Neural cell (in vitro differentiated cells): ENCODE results near the gene SLC12A8. TPM values are rescaled to one million over a fixed set of nuclear protein-coding genes. Genes with fewer than 3 reads are reported as not detected.

Experiments
- H2AFZ ChIP-seq: fragments of 200-600, 300-800 bp; sonication (generic), shearing (Covaris generic); 2 replicates; pipeline ENCODE4 v1.6.0; 2014; ENCODE audit warnings: low read depth, mild to moderate bottlenecking, antibody characterized with exemption, low read length, moderate library complexity
- H3F3A ChIP-seq: fragments of 200-600 bp; shearing (Covaris generic); 2 replicates; pipeline ENCODE4 v1.6.1; 2016; ENCODE audit warnings: mild to moderate bottlenecking, moderate library complexity, mixed read lengths, antibody characterized with exemption, low read length; ENCODE audit not compliant: insufficient read depth, poor library complexity, severe bottlenecking
- H3K27ac ChIP-seq: fragments of 200-600, 300-800 bp; sonication (generic), shearing (Covaris generic); 2 replicates; pipeline ENCODE4 v1.5.1; 2014; ENCODE audit warnings: mild to moderate bottlenecking, low read length, moderate library complexity
- H3K27me3 ChIP-seq: fragments of 300-800, 200-600 bp; sonication (generic), shearing (Covaris generic); 2 replicates; pipeline ENCODE4 v1.6.0; 2014; ENCODE audit warnings: mild to moderate bottlenecking, low read depth, low read length, moderate library complexity; ENCODE audit not compliant: insufficient read depth
- H3K36me3 ChIP-seq: fragments of 300-800, 200-600 bp; sonication (generic), shearing (Covaris generic); 2 replicates; pipeline ENCODE4 v1.5.1; 2014; ENCODE audit warnings: mild to moderate bottlenecking, antibody characterized with exemption, low read length, moderate library complexity; ENCODE audit not compliant: insufficient read depth
- H3K4me2 ChIP-seq: fragments of 300-800, 200-600 bp; sonication (generic), shearing (Covaris generic); 2 replicates; pipeline ENCODE4 v1.6.0; 2014; ENCODE audit warnings: mild to moderate bottlenecking, low read length
- H3K4me3 ChIP-seq: fragments of 300-800, 200-600 bp; sonication (generic), shearing (Covaris generic); 2 replicates; pipeline ENCODE4 v1.5.1; 2014; ENCODE audit warnings: mild to moderate bottlenecking, low read length, moderate library complexity
- H3K79me2 ChIP-seq: fragments of 200-600 bp; shearing (Covaris generic); replicated peaks from 2 replicates; pipeline ENCODE4 v1.6.0; 2014; ENCODE audit warnings: mild to moderate bottlenecking, low read length, moderate library complexity; ENCODE audit not compliant: insufficient read depth
- H3K9ac ChIP-seq: fragments of 300-800, 200-600 bp; sonication (generic), shearing (Covaris generic); 2 replicates; pipeline ENCODE4 v1.6.1; 2016; ENCODE audit warnings: mild to moderate bottlenecking, low read length, mixed read lengths
- H3K9me2 ChIP-seq: fragments of 200-600 bp; shearing (Covaris generic); 2 replicates; pipeline ENCODE4 v1.6.1; 2016; ENCODE audit warnings: mild to moderate bottlenecking, low read length, mixed read lengths; ENCODE audit not compliant: insufficient read depth
- H3K9me3 ChIP-seq: fragments of 200-600, 300-800 bp; sonication (generic), shearing (Covaris generic); 2 replicates; pipeline ENCODE4 v1.6.1; 2016; ENCODE audit warnings: mild to moderate bottlenecking, mixed run types, low read length, moderate library complexity, mixed read lengths
- H4K20me1 ChIP-seq: fragments of 200-600 bp; shearing (Covaris generic); 2 replicates; pipeline ENCODE4 v1.6.1; 2016; ENCODE audit warnings: mild to moderate bottlenecking, mixed run types; ENCODE audit not compliant: insufficient read depth
- EP300 ChIP-seq: fragments of 450-650 bp; conservative IDR thresholded peaks from 2 replicates; pipeline ENCODE4 v1.6.1; 2014; ENCODE audit warnings: antibody characterized with exemption, mild to moderate bottlenecking, moderate library complexity; ENCODE audit not compliant: poor library complexity, severe bottlenecking
- EZH2 ChIP-seq: fragments of 200-600, 300-800 bp; shearing (Covaris generic), sonication (generic); IDR thresholded peaks from 2 replicates; pipeline ENCODE4 v1.6.1; 2014; ENCODE audit warnings: antibody characterized with exemption, low read length, borderline replicate concordance, mild to moderate bottlenecking; ENCODE audit not compliant: insufficient read depth, poor library complexity, severe bottlenecking
- MXI1 ChIP-seq: fragments of 450-650 bp; conservative IDR thresholded peaks from 2 replicates; pipeline ENCODE4 v1.6.1; 2014; ENCODE audit warnings: antibody characterized with exemption, mild to moderate bottlenecking; ENCODE audit not compliant: poor library complexity, severe bottlenecking
- POLR2AphosphoS5 ChIP-seq: IDR thresholded peaks from 2 replicates; pipeline ENCODE4 v1.6.1; 2012
- RAD21 ChIP-seq: fragments of 450-650 bp; conservative IDR thresholded peaks from 2 replicates; pipeline ENCODE4 v1.6.1; 2014; ENCODE audit warnings: antibody characterized with exemption, mild to moderate bottlenecking, moderate library complexity
- SMC3 ChIP-seq: fragments of 450-650 bp; conservative IDR thresholded peaks from 2 replicates; pipeline ENCODE4 v1.6.1; 2014; ENCODE audit warnings: antibody characterized with exemption, mild to moderate bottlenecking, moderate library complexity; ENCODE audit not compliant: poor library complexity
- TAF1 ChIP-seq: IDR thresholded peaks from 2 replicates; pipeline ENCODE4 v1.6.1; 2012; ENCODE audit warnings: low read depth
- polyA plus RNA-seq: library from polyadenylated mRNA; depleted of rRNA; stranded (reverse); fragments of >200 nt; gene quantifications from 2 replicates; pipeline ENCODE4 v1.2.3, GENCODE V29; 2014
- TF ChIP-seq, protein P1 (sequence below): IDR thresholded peaks from 2 replicates; pipeline ENCODE4 v1.6.1; 2012; ENCODE audit warnings: borderline replicate concordance
- TF ChIP-seq, protein P2 (sequence below): fragments of 450-650 bp; IDR thresholded peaks from 2 replicates; pipeline ENCODE4 v1.5.1; 2014; ENCODE audit warnings: antibody characterized with exemption, mild to moderate bottlenecking, moderate library complexity; ENCODE audit not compliant: poor library complexity, severe bottlenecking

The SLC12A8 gene
- polyA plus RNA-seq, 1 donor from 2014 or later, result 4.6 TPM

DNA sequence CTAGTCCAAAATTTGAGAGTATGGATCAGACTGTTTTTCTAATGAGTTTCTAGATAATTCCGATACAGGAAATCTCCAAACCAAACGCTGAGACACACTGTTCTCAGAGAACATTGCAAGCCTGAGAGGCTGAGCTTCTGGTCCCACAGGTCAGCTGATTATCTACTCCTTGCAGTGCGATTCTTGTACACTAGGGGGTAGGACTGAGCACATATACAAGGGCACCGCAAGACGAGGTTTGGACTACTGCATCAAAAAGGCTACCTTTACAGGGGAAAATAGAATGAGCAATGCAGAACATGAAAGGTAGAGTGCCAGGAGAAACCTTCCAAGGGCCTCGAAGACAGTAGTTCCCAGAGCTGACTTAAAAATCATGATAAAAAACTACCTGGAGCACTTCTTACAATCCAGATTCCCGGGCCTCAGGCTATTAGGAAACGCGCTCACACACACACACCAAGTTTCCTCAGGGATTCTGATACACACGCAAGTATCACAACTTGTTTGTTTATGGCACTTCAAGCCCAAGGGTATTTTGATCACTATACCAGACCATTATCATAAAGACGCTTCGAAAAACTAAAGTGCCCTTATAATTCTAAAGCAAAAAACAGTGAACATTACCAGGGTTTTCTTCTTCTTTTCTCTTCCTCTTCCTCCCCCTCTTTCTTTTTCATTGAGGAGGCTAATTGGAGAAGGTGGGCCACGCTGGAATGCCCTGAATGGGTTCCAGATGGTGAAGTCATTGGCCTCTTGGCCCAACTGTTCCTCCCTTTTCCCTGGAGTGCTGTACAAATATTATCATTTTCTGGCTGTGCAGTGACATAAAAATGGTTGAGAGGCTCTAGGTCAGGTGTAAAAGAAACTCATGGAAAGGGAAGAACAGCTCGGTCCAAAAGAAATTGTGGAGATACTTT lies 61.8 kb downstream of the SLC12A8 start (continued):
- TF ChIP-seq SMC3, result no peak

DNA sequence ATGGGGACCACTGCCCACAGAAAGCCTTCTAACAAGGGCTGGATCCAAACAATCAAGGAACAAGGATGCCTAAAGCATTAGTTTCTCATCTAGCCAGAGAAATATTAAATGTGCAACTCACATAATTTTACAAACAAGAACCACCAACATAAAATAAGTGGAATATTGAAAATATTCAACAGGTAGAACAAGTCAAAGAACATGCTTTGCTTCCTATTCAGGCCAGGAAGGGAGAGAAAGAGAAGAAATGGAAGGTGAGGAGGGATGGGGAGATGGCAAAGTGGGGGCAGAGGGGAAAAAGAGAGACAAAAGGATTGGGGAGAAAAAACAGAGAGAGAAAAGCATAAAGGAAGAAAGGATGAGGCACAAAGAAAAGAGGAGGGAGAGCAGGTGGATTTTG lies 63.1 kb downstream of the SLC12A8 start:
- H2AFZ ChIP-seq, result no peak overlapping the region
- H3K9me2 ChIP-seq, result no peaks in the 10 kb centered on the region
- no peak overlapping the region for H3K27ac ChIP-seq
- H4K20me1 ChIP-seq, result no peaks in the 10 kb centered on the region
- H3K79me2 ChIP-seq, result no peaks in the 10 kb centered on the region
- no peaks in the 10 kb centered on the region for H3K9me3 ChIP-seq
- no peak overlapping the region for H3K4me2 ChIP-seq
- H3F3A ChIP-seq, result no peaks in the 10 kb centered on the region
- no peaks in the 10 kb centered on the region for H3K27me3 ChIP-seq
- H3K9ac ChIP-seq, result no peak overlapping the region
- H3K4me3 ChIP-seq, result no peak overlapping the region
- TF ChIP-seq RAD21 (no peak), TAF1 (no peak), POLR2AphosphoS5 (no peak), SMC3 (no peak), EP300 (no peak), EZH2 (no peak), MXI1 (no peak)
- TF ChIP-seq, protein P1, sequence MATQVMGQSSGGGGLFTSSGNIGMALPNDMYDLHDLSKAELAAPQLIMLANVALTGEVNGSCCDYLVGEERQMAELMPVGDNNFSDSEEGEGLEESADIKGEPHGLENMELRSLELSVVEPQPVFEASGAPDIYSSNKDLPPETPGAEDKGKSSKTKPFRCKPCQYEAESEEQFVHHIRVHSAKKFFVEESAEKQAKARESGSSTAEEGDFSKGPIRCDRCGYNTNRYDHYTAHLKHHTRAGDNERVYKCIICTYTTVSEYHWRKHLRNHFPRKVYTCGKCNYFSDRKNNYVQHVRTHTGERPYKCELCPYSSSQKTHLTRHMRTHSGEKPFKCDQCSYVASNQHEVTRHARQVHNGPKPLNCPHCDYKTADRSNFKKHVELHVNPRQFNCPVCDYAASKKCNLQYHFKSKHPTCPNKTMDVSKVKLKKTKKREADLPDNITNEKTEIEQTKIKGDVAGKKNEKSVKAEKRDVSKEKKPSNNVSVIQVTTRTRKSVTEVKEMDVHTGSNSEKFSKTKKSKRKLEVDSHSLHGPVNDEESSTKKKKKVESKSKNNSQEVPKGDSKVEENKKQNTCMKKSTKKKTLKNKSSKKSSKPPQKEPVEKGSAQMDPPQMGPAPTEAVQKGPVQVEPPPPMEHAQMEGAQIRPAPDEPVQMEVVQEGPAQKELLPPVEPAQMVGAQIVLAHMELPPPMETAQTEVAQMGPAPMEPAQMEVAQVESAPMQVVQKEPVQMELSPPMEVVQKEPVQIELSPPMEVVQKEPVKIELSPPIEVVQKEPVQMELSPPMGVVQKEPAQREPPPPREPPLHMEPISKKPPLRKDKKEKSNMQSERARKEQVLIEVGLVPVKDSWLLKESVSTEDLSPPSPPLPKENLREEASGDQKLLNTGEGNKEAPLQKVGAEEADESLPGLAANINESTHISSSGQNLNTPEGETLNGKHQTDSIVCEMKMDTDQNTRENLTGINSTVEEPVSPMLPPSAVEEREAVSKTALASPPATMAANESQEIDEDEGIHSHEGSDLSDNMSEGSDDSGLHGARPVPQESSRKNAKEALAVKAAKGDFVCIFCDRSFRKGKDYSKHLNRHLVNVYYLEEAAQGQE, result no peak
- TF ChIP-seq, protein P2, sequence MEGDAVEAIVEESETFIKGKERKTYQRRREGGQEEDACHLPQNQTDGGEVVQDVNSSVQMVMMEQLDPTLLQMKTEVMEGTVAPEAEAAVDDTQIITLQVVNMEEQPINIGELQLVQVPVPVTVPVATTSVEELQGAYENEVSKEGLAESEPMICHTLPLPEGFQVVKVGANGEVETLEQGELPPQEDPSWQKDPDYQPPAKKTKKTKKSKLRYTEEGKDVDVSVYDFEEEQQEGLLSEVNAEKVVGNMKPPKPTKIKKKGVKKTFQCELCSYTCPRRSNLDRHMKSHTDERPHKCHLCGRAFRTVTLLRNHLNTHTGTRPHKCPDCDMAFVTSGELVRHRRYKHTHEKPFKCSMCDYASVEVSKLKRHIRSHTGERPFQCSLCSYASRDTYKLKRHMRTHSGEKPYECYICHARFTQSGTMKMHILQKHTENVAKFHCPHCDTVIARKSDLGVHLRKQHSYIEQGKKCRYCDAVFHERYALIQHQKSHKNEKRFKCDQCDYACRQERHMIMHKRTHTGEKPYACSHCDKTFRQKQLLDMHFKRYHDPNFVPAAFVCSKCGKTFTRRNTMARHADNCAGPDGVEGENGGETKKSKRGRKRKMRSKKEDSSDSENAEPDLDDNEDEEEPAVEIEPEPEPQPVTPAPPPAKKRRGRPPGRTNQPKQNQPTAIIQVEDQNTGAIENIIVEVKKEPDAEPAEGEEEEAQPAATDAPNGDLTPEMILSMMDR, result no peak
- no peaks in the 10 kb centered on the region for H3K36me3 ChIP-seq

DNA sequence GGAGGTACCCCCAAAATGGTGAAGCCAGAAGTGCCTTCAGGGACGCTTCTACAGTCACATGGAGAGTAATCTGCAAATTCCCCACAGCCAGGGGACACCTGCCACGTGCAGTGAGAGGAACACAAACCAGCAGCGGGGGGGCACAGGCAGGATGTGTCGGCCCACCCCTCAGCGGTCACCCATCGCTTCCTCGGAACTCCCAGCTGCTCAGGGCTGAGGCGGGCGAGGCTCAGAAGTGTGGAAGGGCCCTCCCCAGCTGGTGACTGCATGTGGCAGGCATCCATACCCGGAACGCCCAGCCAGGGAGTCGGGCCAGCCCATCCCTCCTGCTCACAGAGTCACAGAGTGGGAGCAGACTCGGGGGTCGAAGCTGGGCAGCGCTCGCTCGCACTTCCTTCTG lies 63.7 kb downstream of the SLC12A8 start:
- H3K9me3 ChIP-seq, result no peaks in the 10 kb centered on the region
- H3K27ac ChIP-seq, result no peak overlapping the region
- no peaks in the 10 kb centered on the region for H4K20me1 ChIP-seq
- no peaks in the 10 kb centered on the region for H3F3A ChIP-seq
- H3K79me2 ChIP-seq, result no peaks in the 10 kb centered on the region
- H3K4me2 ChIP-seq, result no peak overlapping the region
- TF ChIP-seq POLR2AphosphoS5 (no peak), TAF1 (no peak), MXI1 (no peak), RAD21 (no peak), EP300 (no peak), SMC3 (no peak), EZH2 (no peak)
- TF ChIP-seq, protein P1, result no peak
- TF ChIP-seq, protein P2, result no peak
- H3K36me3 ChIP-seq, result no peaks in the 10 kb centered on the region
- H2AFZ ChIP-seq, result no peak overlapping the region
- no peak overlapping the region for H3K4me3 ChIP-seq
- no peaks in the 10 kb centered on the region for H3K9me2 ChIP-seq
- H3K27me3 ChIP-seq, result no peaks in the 10 kb centered on the region
- H3K9ac ChIP-seq, result no peak overlapping the region
